ENCODE data around the gene ZBTB39. TPM values are rescaled to one million over a fixed set of nuclear protein-coding genes. Genes with fewer than 3 reads are reported as not detected.

ZBTB39 gene
- total and polyA plus RNA-seq, 2 of the 8 experiments (the other 6 are each of a cell fraction or from before 2014, with no cell fraction given) = 19.3 to 25.0 TPM

GRCh38 chr12:57044468-57044867 is 38.1 kb upstream of the ZBTB39 start (continued):
- TF ChIP-seq SRF (IDR thresholded peaks at IDR 0.05; ENCODE audit: low read depth, low read length) = no peak
- no peak for TF ChIP-seq CEBPB (IDR thresholded peaks at IDR 0.05; ENCODE audit: low read depth, low read length)

All from H1 (cell line).